CD4-positive, alpha-beta T cell (primary cell): ENCODE results near the gene PAK3. TPM values are rescaled to one million over a fixed set of nuclear protein-coding genes. Genes with fewer than 3 reads are reported as not detected.

ENCODE experiments used
- ATAC-seq: fragments of 200-7000 bp; cut with Tn5 transposase; one replicate; pipeline ENCODE4 v1.10.0; 2022; ENCODE audit warnings: mild to moderate bottlenecking; ENCODE audit not compliant: poor library complexity
- CTCF ChIA-PET: fragments of 350-600 bp; sonication (Branson Sonifier 250); formaldehyde crosslinking; loops from one replicate; lab custom pipeline; 2021; ENCODE audit warnings: antibody characterized with exemption, inconsistent platforms; lab: Charles Lee
- POLR2A ChIA-PET: fragments of 350-600 bp; sonication (Branson Sonifier 250); formaldehyde crosslinking; loops from one replicate; lab custom pipeline; 2021; ENCODE audit warnings: antibody characterized with exemption, inconsistent platforms; lab: Charles Lee
- DNase-seq, 14 experiments: peaks; one replicate each; pipeline ENCODE4 v3.0.0-alpha.2; 2013 to 2020; ENCODE audit warnings: mixed read lengths in 2 of 14
- H3K27ac ChIP-seq, 2 donors: one replicate each; pipeline versions ENCODE4 v1.5.1 to v1.7.0; 2013; ENCODE audit warnings: low read length in 2 of 2, low read depth in 1 of 2, mild to moderate bottlenecking in 1 of 2
- H3K27me3 ChIP-seq, 2 experiments: 1 replicate in 1 of 2; 2 replicates in 1 of 2; pipeline versions ENCODE4 v1.6.1 to v1.7.0; 2013; ENCODE audit warnings: low read length in 2 of 2, control low read depth in 1 of 2, mild to moderate bottlenecking in 1 of 2, moderate library complexity in 1 of 2; ENCODE audit not compliant: insufficient read depth in 2 of 2, control insufficient read depth in 1 of 2
- H3K36me3 ChIP-seq: one replicate; pipeline ENCODE4 v1.6.1; 2013; ENCODE audit warnings: low read length, control low read depth; ENCODE audit not compliant: insufficient read depth
- H3K4me1 ChIP-seq: one replicate; pipeline ENCODE4 v1.6.1; 2013; ENCODE audit warnings: low read length, control low read depth; ENCODE audit not compliant: insufficient read depth
- H3K4me3 ChIP-seq: one replicate; pipeline ENCODE4 v1.5.1; 2013; ENCODE audit warnings: mild to moderate bottlenecking, low read length, moderate library complexity
- H3K9me3 ChIP-seq, 2 experiments: 1 replicate in 1 of 2; 2 replicates in 1 of 2; pipeline versions ENCODE4 v1.6.1 to v1.7.0; 2013; ENCODE audit warnings: low read length in 2 of 2, mild to moderate bottlenecking in 2 of 2, control low read depth in 1 of 2, moderate library complexity in 1 of 2; ENCODE audit not compliant: control insufficient read depth in 1 of 2, insufficient read depth in 1 of 2
- H3K27ac Mint-ChIP-seq: one replicate; pipeline ENCODE4 v1.8.0; 2020; ENCODE audit warnings: mixed read lengths
- H3K27me3 Mint-ChIP-seq: one replicate; pipeline ENCODE4 v1.8.0; 2021; ENCODE audit warnings: mixed read lengths
- H3K36me3 Mint-ChIP-seq: one replicate; pipeline ENCODE4 v1.8.0; 2021; ENCODE audit warnings: low read depth, mixed read lengths
- H3K4me1 Mint-ChIP-seq: one replicate; pipeline ENCODE4 v1.8.0; 2021; ENCODE audit warnings: low read depth, mixed read lengths
- H3K4me3 Mint-ChIP-seq: one replicate; pipeline ENCODE4 v1.8.0; 2020; ENCODE audit warnings: mild to moderate bottlenecking, mixed read lengths
- H3K9me3 Mint-ChIP-seq: one replicate; pipeline ENCODE4 v1.8.0; 2020; ENCODE audit warnings: mixed read lengths
- intact Hi-C, 2 experiments: fragments of 100-400 bp; cut with DNase I in 1 of 2; cut with micrococcal nuclease in 1 of 2; formaldehyde crosslinking; loops; one replicate each; pipeline versions ENCODE4 v1.15.1 to v1.9.0; 2023 to 2025; cut with DNase I, micrococcal nuclease
- total RNA-seq, 174 experiments: library from RNA in 2 of 174; stranded (reverse) in 2 of 174; gene quantifications; one replicate each; pipeline ENCODE4 v1.2.3 and lab custom pipeline; 2021 to 2026
- TF ChIP-seq, protein P1 (sequence below): fragments of 200-600 bp; IDR thresholded peaks from one replicate; pipeline ENCODE4 v1.8.0; 2022; ENCODE audit warnings: antibody characterized with exemption, mild to moderate bottlenecking

The PAK3 gene
- total RNA-seq, 2 experiments from 2014 or later = 1.5 to 1.9 TPM

- Histone ChIP-seq H3K9me3 (no peaks in the 10 kb centered on the region), H3K27ac (no peak overlapping the region), H3K27me3 (no peaks in the 10 kb centered on the region), H3K4me3 (no peak overlapping the region), H3K4me1 (no peaks in the 10 kb centered on the region), H3K36me3 (no peaks in the 10 kb centered on the region)
- Mint-ChIP-seq H3K9me3 (no peaks in the 10 kb centered on the region), H3K4me1 (no peaks in the 10 kb centered on the region), H3K4me3 (no peak overlapping the region), H3K27me3 (no peaks in the 10 kb centered on the region), H3K27ac (no peak overlapping the region), H3K36me3 (no peaks in the 10 kb centered on the region)
- TF ChIP-seq, protein P1, sequence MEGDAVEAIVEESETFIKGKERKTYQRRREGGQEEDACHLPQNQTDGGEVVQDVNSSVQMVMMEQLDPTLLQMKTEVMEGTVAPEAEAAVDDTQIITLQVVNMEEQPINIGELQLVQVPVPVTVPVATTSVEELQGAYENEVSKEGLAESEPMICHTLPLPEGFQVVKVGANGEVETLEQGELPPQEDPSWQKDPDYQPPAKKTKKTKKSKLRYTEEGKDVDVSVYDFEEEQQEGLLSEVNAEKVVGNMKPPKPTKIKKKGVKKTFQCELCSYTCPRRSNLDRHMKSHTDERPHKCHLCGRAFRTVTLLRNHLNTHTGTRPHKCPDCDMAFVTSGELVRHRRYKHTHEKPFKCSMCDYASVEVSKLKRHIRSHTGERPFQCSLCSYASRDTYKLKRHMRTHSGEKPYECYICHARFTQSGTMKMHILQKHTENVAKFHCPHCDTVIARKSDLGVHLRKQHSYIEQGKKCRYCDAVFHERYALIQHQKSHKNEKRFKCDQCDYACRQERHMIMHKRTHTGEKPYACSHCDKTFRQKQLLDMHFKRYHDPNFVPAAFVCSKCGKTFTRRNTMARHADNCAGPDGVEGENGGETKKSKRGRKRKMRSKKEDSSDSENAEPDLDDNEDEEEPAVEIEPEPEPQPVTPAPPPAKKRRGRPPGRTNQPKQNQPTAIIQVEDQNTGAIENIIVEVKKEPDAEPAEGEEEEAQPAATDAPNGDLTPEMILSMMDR = no peak
- no peak for ATAC-seq
- CTCF ChIA-PET = interaction anchor here (1.0 kb wide), 1 partner anchor 10 kb away, joined by 3 read pairs; no protein-coding TSS in a partner anchor
- POLR2A ChIA-PET = no interaction called here
- intact Hi-C loops = no loop called here
- DNase-seq = no peak
Measured at GRCh38 chrX:111164728-111165127, 68.7 kb downstream of the PAK3 start.

DNA sequence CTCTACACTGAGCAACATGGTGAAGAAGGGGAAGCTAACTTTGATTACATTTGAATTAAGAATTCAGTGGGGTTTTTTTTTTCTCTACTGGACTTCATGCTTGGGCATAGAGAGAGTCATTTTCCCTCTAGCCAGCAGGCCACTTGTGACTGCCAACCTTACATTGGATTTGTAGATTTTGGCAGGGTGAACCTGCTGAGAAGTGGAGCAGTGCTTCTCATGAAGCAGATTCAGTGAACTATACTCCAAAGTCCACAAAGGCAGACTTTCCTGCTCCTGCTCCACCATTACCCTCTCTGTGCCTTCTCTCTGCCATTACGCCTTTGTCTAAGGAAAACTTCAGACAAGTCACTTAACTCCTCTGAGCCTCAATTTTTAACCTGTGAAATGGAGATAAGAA is 69.9 kb downstream of the PAK3 start:
- intact Hi-C loops = no loop called here
- Histone ChIP-seq H3K4me1 (no peaks in the 10 kb centered on the region), H3K4me3 (no peak overlapping the region), H3K9me3 (no peaks in the 10 kb centered on the region), H3K27ac (no peak overlapping the region), H3K27me3 (no peaks in the 10 kb centered on the region), H3K36me3 (no peaks in the 10 kb centered on the region)
- no peak for DNase-seq
- no peaks in the 10 kb centered on the region for H3K9me3 Mint-ChIP-seq
- no peak overlapping the region for H3K27ac Mint-ChIP-seq
- CTCF ChIA-PET = interaction anchor here (0.6 to 1.2 kb wide), 2 partner anchors 8 to 12 kb away, joined by 3 to 4 read pairs; no protein-coding TSS in a partner anchor
- POLR2A ChIA-PET = no interaction called here
- no peak overlapping the region for H3K4me3 Mint-ChIP-seq
- no peak for ATAC-seq
- H3K27me3 Mint-ChIP-seq = no peaks in the 10 kb centered on the region
- TF ChIP-seq, protein P1 = no peak
- no peaks in the 10 kb centered on the region for H3K4me1 Mint-ChIP-seq
- no peaks in the 10 kb centered on the region for H3K36me3 Mint-ChIP-seq

- intact Hi-C loops = no loop called here
- Histone ChIP-seq H3K9me3 (no peaks in the 10 kb centered on the region), H3K4me3 (no peak overlapping the region), H3K27me3 (no peaks in the 10 kb centered on the region), H3K4me1 (no peaks in the 10 kb centered on the region), H3K27ac (no peak overlapping the region), H3K36me3 (no peaks in the 10 kb centered on the region)
- no peaks in the 10 kb centered on the region for H3K27me3 Mint-ChIP-seq
- no peak for ATAC-seq
- no peaks in the 10 kb centered on the region for H3K4me1 Mint-ChIP-seq
- H3K36me3 Mint-ChIP-seq = no peaks in the 10 kb centered on the region
- ChIA-PET POLR2A (no interaction called here), CTCF (no interaction called here)
- no peak overlapping the region for H3K27ac Mint-ChIP-seq
- TF ChIP-seq, protein P1 = no peak
- H3K9me3 Mint-ChIP-seq = no peaks in the 10 kb centered on the region
- H3K4me3 Mint-ChIP-seq = no peak overlapping the region
- no peak for DNase-seq
Measured at GRCh38 chrX:111167334-111167733, 71.3 kb downstream of the PAK3 start.
